HCT116 (cell line): Measurements from ENCODE around the gene C5orf63. TPM values are rescaled to one million over a fixed set of nuclear protein-coding genes. Genes with fewer than 3 reads are reported as not detected.

Experiments
- ATAC-seq: fragments of 200-7000 bp; cut with Tn5 transposase; 2 replicates; pipeline ENCODE4 v1.9.1; 2020; ENCODE audit warnings: mild to moderate bottlenecking, moderate library complexity
- BruUV-seq: library from RNA; stranded (reverse); fragments of 400-500 nt; replicated peaks from 2 replicates; lab custom pipeline; 2021; lab: Mats Ljungman, UMichigan
- CTCF ChIA-PET: fragments of 300-600 bp; sonication (Branson Sonifier 250); formaldehyde crosslinking; loops from one replicate; lab custom pipeline; 2021; ENCODE audit warnings: antibody characterized with exemption; lab: Charles Lee
- POLR2A ChIA-PET: fragments of 300-600, 350-600 bp; sonication (Branson Sonifier 250); formaldehyde crosslinking; loops from one replicate; lab custom pipeline; 2021; ENCODE audit warnings: antibody characterized with exemption; lab: Charles Lee
- RAD21 ChIA-PET, 2 experiments: fragments of 300-600 bp; sonication (Branson Sonifier 250); formaldehyde crosslinking; loops; one replicate each; lab custom pipeline; 2023; ENCODE audit warnings: low total read pairs in 2 of 2; ENCODE audit not compliant: uncharacterized antibody in 2 of 2, unreplicated experiment in 2 of 2, low non-redundant PET in 1 of 2; lab: Charles Lee
- DNase-seq: peaks from one replicate; pipeline ENCODE4 v3.0.0-alpha.2; 2010; ENCODE audit warnings: low read depth, low spot score
- H2AFZ ChIP-seq: fragments of 200-600 bp; shearing (Covaris generic), sonication (generic); 2 replicates; pipeline ENCODE4 v1.6.1; 2017; ENCODE audit warnings: low read depth, mixed run types, mixed read lengths, antibody characterized with exemption, low read length; ENCODE audit not compliant: poor library complexity, severe bottlenecking
- H3K27ac ChIP-seq: 2 replicates; pipeline ENCODE4 v1.5.1; 2012; ENCODE audit warnings: low read depth, low read length
- H3K27me3 ChIP-seq: fragments of 200-600 bp; sonication (generic); 2 replicates; pipeline ENCODE4 v1.6.1; 2016; ENCODE audit warnings: mixed run types, low read length, mixed read lengths; ENCODE audit not compliant: insufficient read depth
- H3K36me3 ChIP-seq, 2 experiments: fragments of 200-500 bp in 1 of 2; fragments of 200-600 bp in 1 of 2; sonication (Bioruptor generic) in 1 of 2; sonication (generic) in 1 of 2; 2 replicates each; pipeline versions ENCODE4 v1.5.1 to v1.6.1; 2014 to 2016; ENCODE audit warnings: low read length in 2 of 2, inconsistent platforms in 1 of 2, mixed read lengths in 1 of 2, mixed run types in 1 of 2; ENCODE audit not compliant: insufficient read depth in 2 of 2, control insufficient read depth in 1 of 2
- H3K4me1 ChIP-seq, 2 experiments: fragments of 200-600 bp in 1 of 2; sonication (generic) in 1 of 2; 2 replicates each; pipeline versions ENCODE4 v1.5.1 to v1.6.1; 2012 to 2017; ENCODE audit warnings: low read length in 2 of 2, inconsistent platforms in 1 of 2, mild to moderate bottlenecking in 1 of 2, mixed read lengths in 1 of 2, mixed run types in 1 of 2, moderate library complexity in 1 of 2; ENCODE audit not compliant: insufficient read depth in 2 of 2, control insufficient read depth in 1 of 2
- H3K4me2 ChIP-seq: fragments of 200-600 bp; sonication (generic); 2 replicates; pipeline ENCODE4 v1.6.1; 2017; ENCODE audit warnings: mixed run types, low read length, mixed read lengths
- H3K4me3 ChIP-seq, 2 experiments: fragments of 200-600 bp in 1 of 2; sonication (generic) in 1 of 2; replicated peaks in 1 of 2; 2 replicates each; pipeline ENCODE4 v1.5.1; 2011 to 2016; ENCODE audit warnings: low read length in 2 of 2, control low read depth in 1 of 2, low read depth in 1 of 2, mild to moderate bottlenecking in 1 of 2, mixed read lengths in 1 of 2, mixed run types in 1 of 2
- H3K79me2 ChIP-seq: fragments of 200-600 bp; sonication (generic); 2 replicates; pipeline ENCODE4 v1.6.1; 2017; ENCODE audit warnings: mild to moderate bottlenecking, mixed run types, low read length, moderate library complexity, mixed read lengths; ENCODE audit not compliant: insufficient read depth
- H3K9ac ChIP-seq: fragments of 200-600 bp; sonication (generic); 2 replicates; pipeline ENCODE4 v1.6.1; 2016; ENCODE audit warnings: low read length, mixed read lengths
- H3K9me2 ChIP-seq: fragments of 200-600 bp; sonication (generic), shearing (Covaris generic); 2 replicates; pipeline ENCODE4 v1.6.1; 2017; ENCODE audit warnings: mixed run types, mild to moderate bottlenecking, moderate library complexity; ENCODE audit not compliant: insufficient read depth
- H3K9me3 ChIP-seq, 2 experiments: fragments of 200-500 bp in 1 of 2; fragments of 200-600 bp in 1 of 2; sonication (Bioruptor generic) in 1 of 2; sonication (generic) in 1 of 2; 2 replicates each; pipeline ENCODE4 v1.6.1; 2014 to 2017; ENCODE audit warnings: low read length in 2 of 2, mixed read lengths in 2 of 2, inconsistent platforms in 1 of 2, low read depth in 1 of 2, mild to moderate bottlenecking in 1 of 2, mixed run types in 1 of 2, moderate library complexity in 1 of 2; ENCODE audit not compliant: control insufficient read depth in 1 of 2, insufficient read depth in 1 of 2
- H4K20me1 ChIP-seq: fragments of 200-600 bp; sonication (generic), shearing (Covaris generic); 2 replicates; pipeline ENCODE4 v1.6.1; 2017; ENCODE audit warnings: mixed run types, mild to moderate bottlenecking, moderate library complexity; ENCODE audit not compliant: insufficient read depth
- ATF3 ChIP-seq: IDR thresholded peaks from 2 replicates; pipeline ENCODE4 v1.6.1; 2012
- CBX3 ChIP-seq: IDR thresholded peaks from 2 replicates; pipeline ENCODE4 v1.6.1; 2012; ENCODE audit warnings: low read depth
- CEBPB ChIP-seq: IDR thresholded peaks from 2 replicates; pipeline ENCODE4 v1.6.1; 2012; ENCODE audit warnings: low read depth
- CTCF ChIP-seq, 3 experiments: fragments of 200-600 bp in 1 of 3; sonication (generic) in 1 of 3; IDR thresholded peaks in 2 of 3; conservative IDR thresholded peaks in 1 of 3; 2 replicates each; pipeline ENCODE4 v1.5.1; 2012 to 2017; ENCODE audit warnings: low read depth in 2 of 3, low read length in 2 of 3, antibody characterized with exemption in 1 of 3, borderline replicate concordance in 1 of 3, control low read depth in 1 of 3, mild to moderate bottlenecking in 1 of 3, mixed read lengths in 1 of 3, mixed run types in 1 of 3, moderate library complexity in 1 of 3; ENCODE audit not compliant: insufficient read depth in 1 of 3
- EGR1 ChIP-seq: IDR thresholded peaks from 2 replicates; pipeline ENCODE4 v1.6.1; 2012; ENCODE audit warnings: low read depth
- ELF1 ChIP-seq: IDR thresholded peaks from 2 replicates; pipeline ENCODE4 v1.6.1; 2012; ENCODE audit warnings: low read depth, borderline replicate concordance
- EZH2 ChIP-seq: fragments of 200-600 bp; sonication (generic); IDR thresholded peaks from 2 replicates; pipeline ENCODE4 v1.6.1; 2017; ENCODE audit warnings: antibody characterized with exemption, mixed run types
- EZH2phosphoT487 ChIP-seq: fragments of 200-600 bp; IDR thresholded peaks from 2 replicates; pipeline ENCODE4 v1.6.1; 2018; ENCODE audit warnings: antibody characterized with exemption, borderline replicate concordance
- JUND ChIP-seq: IDR thresholded peaks from 2 replicates; pipeline ENCODE4 v1.6.1; 2012
- MAX ChIP-seq: IDR thresholded peaks from 2 replicates; pipeline ENCODE4 v1.6.1; 2012
- POLR2A ChIP-seq: IDR thresholded peaks from 2 replicates; pipeline ENCODE4 v1.7.0; 2011; ENCODE audit warnings: borderline replicate concordance; ENCODE audit not compliant: insufficient read depth, insufficient read length; ENCODE audit errors: extremely low read depth
- RAD21 ChIP-seq: IDR thresholded peaks from 2 replicates; pipeline ENCODE4 v1.6.1; 2012; ENCODE audit warnings: low read depth, mild to moderate bottlenecking
- SIN3A ChIP-seq: IDR thresholded peaks from 2 replicates; pipeline ENCODE4 v1.6.1; 2012; ENCODE audit warnings: low read depth
- SRF ChIP-seq: IDR thresholded peaks from 2 replicates; pipeline ENCODE4 v1.6.1; 2012; ENCODE audit warnings: low read depth
- TCF7L2 ChIP-seq: IDR thresholded peaks from 2 replicates; pipeline ENCODE4 v1.7.0; 2011; ENCODE audit warnings: borderline replicate concordance, inconsistent platforms; ENCODE audit not compliant: insufficient read depth, insufficient read length; ENCODE audit errors: extremely low read depth
- YY1 ChIP-seq: IDR thresholded peaks from 2 replicates; pipeline ENCODE4 v1.6.1; 2011; ENCODE audit warnings: low read length, low read depth, moderate library complexity, mild to moderate bottlenecking; ENCODE audit not compliant: insufficient replicate concordance; ENCODE audit errors: extremely low read depth
- ZFX ChIP-seq: fragments of 450-650 bp; IDR thresholded peaks from 2 replicates; pipeline ENCODE4 v1.6.1; 2017
- ZNF274 ChIP-seq: fragments of 200-500 bp; sonication (Bioruptor generic); IDR thresholded peaks from 2 replicates; pipeline ENCODE4 v1.6.1; 2014; ENCODE audit warnings: mild to moderate bottlenecking, low read depth, low read length, inconsistent platforms
- intact Hi-C: fragments of 100-400 bp; cut with micrococcal nuclease; formaldehyde crosslinking; loops from 2 replicates; pipeline ENCODE4 v1.10.0; 2022
- total RNA-seq: library from RNA; stranded (reverse); gene quantifications from one replicate; pipeline ENCODE4 v1.2.1, GENCODE V29; 2021; ENCODE audit not compliant: unreplicated experiment
- TF ChIP-seq, protein P1 (sequence below): IDR thresholded peaks from 2 replicates; pipeline ENCODE4 v1.6.1; 2011; ENCODE audit warnings: mild to moderate bottlenecking, low read length, moderate library complexity; ENCODE audit not compliant: insufficient replicate concordance; ENCODE audit errors: extremely low read depth
- TF ChIP-seq, protein P2 (sequence below): IDR thresholded peaks from 2 replicates; pipeline ENCODE4 v1.6.1; 2012; ENCODE audit warnings: low read depth

Gene C5orf63
- total RNA-seq, 1 experiment from 2014 or later = 4.4 TPM

- Histone ChIP-seq H3K9me3 (no peaks in the 10 kb centered on the region), H3K27me3 (no peaks in the 10 kb centered on the region), H2AFZ (no peak overlapping the region), H3K9ac (no peak overlapping the region), H4K20me1 (no peaks in the 10 kb centered on the region), H3K4me2 (no peak overlapping the region), H3K4me1 (no peaks in the 10 kb centered on the region), H3K79me2 (no peaks in the 10 kb centered on the region), H3K4me3 (no peak overlapping the region), H3K9me2 (no peaks in the 10 kb centered on the region), H3K36me3 (no peaks in the 10 kb centered on the region), H3K27ac (no peak overlapping the region)
- DNase-seq = no peak
- TF ChIP-seq CBX3 (no peak), SIN3A (no peak), EZH2phosphoT487 (no peak), YY1 (no peak), SRF (no peak), TCF7L2 (no peak), ZNF274 (no peak), JUND (no peak), EGR1 (no peak), ZFX (no peak), MAX (no peak), CEBPB (no peak), ELF1 (no peak), POLR2A (no peak), CTCF (IDR thresholded peaks at IDR 0.05 in 2 of 3, conservative IDR thresholded peaks at IDR 0.05 in 1 of 3; ENCODE audit: borderline replicate concordance in 1 of 3, insufficient read depth in 1 of 3, low read depth in 2 of 3, low read length in 2 of 3) (no peak), RAD21 (no peak), EZH2 (no peak), ATF3 (no peak)
- TF ChIP-seq, protein P1, sequence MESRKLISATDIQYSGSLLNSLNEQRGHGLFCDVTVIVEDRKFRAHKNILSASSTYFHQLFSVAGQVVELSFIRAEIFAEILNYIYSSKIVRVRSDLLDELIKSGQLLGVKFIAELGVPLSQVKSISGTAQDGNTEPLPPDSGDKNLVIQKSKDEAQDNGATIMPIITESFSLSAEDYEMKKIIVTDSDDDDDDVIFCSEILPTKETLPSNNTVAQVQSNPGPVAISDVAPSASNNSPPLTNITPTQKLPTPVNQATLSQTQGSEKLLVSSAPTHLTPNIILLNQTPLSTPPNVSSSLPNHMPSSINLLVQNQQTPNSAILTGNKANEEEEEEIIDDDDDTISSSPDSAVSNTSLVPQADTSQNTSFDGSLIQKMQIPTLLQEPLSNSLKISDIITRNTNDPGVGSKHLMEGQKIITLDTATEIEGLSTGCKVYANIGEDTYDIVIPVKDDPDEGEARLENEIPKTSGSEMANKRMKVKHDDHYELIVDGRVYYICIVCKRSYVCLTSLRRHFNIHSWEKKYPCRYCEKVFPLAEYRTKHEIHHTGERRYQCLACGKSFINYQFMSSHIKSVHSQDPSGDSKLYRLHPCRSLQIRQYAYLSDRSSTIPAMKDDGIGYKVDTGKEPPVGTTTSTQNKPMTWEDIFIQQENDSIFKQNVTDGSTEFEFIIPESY = no peak
- TF ChIP-seq, protein P2, sequence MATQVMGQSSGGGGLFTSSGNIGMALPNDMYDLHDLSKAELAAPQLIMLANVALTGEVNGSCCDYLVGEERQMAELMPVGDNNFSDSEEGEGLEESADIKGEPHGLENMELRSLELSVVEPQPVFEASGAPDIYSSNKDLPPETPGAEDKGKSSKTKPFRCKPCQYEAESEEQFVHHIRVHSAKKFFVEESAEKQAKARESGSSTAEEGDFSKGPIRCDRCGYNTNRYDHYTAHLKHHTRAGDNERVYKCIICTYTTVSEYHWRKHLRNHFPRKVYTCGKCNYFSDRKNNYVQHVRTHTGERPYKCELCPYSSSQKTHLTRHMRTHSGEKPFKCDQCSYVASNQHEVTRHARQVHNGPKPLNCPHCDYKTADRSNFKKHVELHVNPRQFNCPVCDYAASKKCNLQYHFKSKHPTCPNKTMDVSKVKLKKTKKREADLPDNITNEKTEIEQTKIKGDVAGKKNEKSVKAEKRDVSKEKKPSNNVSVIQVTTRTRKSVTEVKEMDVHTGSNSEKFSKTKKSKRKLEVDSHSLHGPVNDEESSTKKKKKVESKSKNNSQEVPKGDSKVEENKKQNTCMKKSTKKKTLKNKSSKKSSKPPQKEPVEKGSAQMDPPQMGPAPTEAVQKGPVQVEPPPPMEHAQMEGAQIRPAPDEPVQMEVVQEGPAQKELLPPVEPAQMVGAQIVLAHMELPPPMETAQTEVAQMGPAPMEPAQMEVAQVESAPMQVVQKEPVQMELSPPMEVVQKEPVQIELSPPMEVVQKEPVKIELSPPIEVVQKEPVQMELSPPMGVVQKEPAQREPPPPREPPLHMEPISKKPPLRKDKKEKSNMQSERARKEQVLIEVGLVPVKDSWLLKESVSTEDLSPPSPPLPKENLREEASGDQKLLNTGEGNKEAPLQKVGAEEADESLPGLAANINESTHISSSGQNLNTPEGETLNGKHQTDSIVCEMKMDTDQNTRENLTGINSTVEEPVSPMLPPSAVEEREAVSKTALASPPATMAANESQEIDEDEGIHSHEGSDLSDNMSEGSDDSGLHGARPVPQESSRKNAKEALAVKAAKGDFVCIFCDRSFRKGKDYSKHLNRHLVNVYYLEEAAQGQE = no peak
- ATAC-seq = no peak
- no TSS peak for BruUV-seq
- intact Hi-C loops = loop anchor here (10.0 kb wide), 1 partner anchor 392 kb away; no protein-coding TSS in a partner anchor
- ChIA-PET POLR2A (no interaction called here), RAD21 (no interaction called here), CTCF (no interaction called here)
Measured at GRCh38 chr5:127046343-127047072, 26.8 kb downstream of the C5orf63 start.
